SK-N-SH (cell line): Measurements from ENCODE around the gene RNF32. TPM values are rescaled to one million over a fixed set of nuclear protein-coding genes. Genes with fewer than 3 reads are reported as not detected.

Source experiments
- CTCF ChIA-PET: fragments of 300-600, 350-600 bp; formaldehyde crosslinking; extraction: SDS; loops from one replicate; lab custom pipeline; 2021; lab: Yijun Ruan, JAX
- POLR2A ChIA-PET: fragments of 350-600 bp; sonication (Branson Sonifier 250); formaldehyde crosslinking; extraction: SDS; loops from one replicate; lab custom pipeline; 2020; ENCODE audit warnings: antibody characterized with exemption, inconsistent platforms; lab: Yijun Ruan, JAX
- DNase-seq: peaks from one replicate; pipeline ENCODE4 v3.0.0; 2012
- H2AFZ ChIP-seq: fragments of 200-600 bp; sonication (generic); 2 replicates; pipeline ENCODE4 v1.8.1; 2016; ENCODE audit warnings: antibody characterized with exemption, mild to moderate bottlenecking, low read depth
- H3F3A ChIP-seq: fragments of 200-600 bp; sonication (generic); replicated peaks from 2 replicates; pipeline ENCODE3; 2016; ENCODE audit warnings: antibody characterized with exemption, mild to moderate bottlenecking; ENCODE audit not compliant: insufficient read depth
- H3K27ac ChIP-seq, 2 experiments: fragments of 200-500 bp in 1 of 2; fragments of 200-600 bp in 1 of 2; sonication (Bioruptor generic) in 1 of 2; sonication (generic), shearing (Covaris generic) in 1 of 2; 2 replicates each; pipeline versions ENCODE4 v1.5.1 to v1.6.1; 2014 to 2016; ENCODE audit warnings: low read depth in 2 of 2, inconsistent platforms in 1 of 2, low read length in 1 of 2, mild to moderate bottlenecking in 1 of 2, mixed read lengths in 1 of 2
- H3K27me3 ChIP-seq: fragments of 200-600 bp; sonication (generic), shearing (Covaris generic); 2 replicates; pipeline ENCODE4 v1.6.1; 2016; ENCODE audit warnings: mixed run types; ENCODE audit not compliant: insufficient read depth
- H3K36me3 ChIP-seq, 2 experiments: fragments of 200-500 bp in 1 of 2; fragments of 200-600 bp in 1 of 2; sonication (Bioruptor generic) in 1 of 2; sonication (generic) in 1 of 2; replicated peaks in 1 of 2; 2 replicates each; pipeline versions ENCODE3 to v1.5.1; 2014 to 2016; ENCODE audit warnings: low read length in 1 of 2, mild to moderate bottlenecking in 1 of 2; ENCODE audit not compliant: insufficient read depth in 2 of 2, control insufficient read depth in 1 of 2
- H3K4me1 ChIP-seq, 2 experiments: fragments of 200-500 bp in 1 of 2; fragments of 200-600 bp in 1 of 2; sonication (Bioruptor generic) in 1 of 2; sonication (generic), shearing (Covaris generic) in 1 of 2; 2 replicates each; pipeline versions ENCODE4 v1.5.1 to v1.6.1; 2014 to 2016; ENCODE audit warnings: low read depth in 1 of 2, low read length in 1 of 2, mixed run types in 1 of 2; ENCODE audit not compliant: insufficient read depth in 2 of 2, control insufficient read depth in 1 of 2
- H3K4me2 ChIP-seq: fragments of 200-600 bp; sonication (generic), shearing (Covaris generic); 2 replicates; pipeline ENCODE4 v1.6.1; 2017; ENCODE audit warnings: mixed run types
- H3K4me3 ChIP-seq, 2 experiments: fragments of 200-500 bp in 1 of 2; fragments of 200-600 bp in 1 of 2; sonication (Bioruptor generic) in 1 of 2; sonication (generic), shearing (Covaris generic) in 1 of 2; 2 replicates each; pipeline versions ENCODE4 v1.5.1 to v1.8.1; 2014 to 2016; ENCODE audit warnings: low read depth in 2 of 2, inconsistent platforms in 1 of 2, low read length in 1 of 2, mild to moderate bottlenecking in 1 of 2, mixed read lengths in 1 of 2, moderate library complexity in 1 of 2
- H3K79me2 ChIP-seq: fragments of 200-600 bp; sonication (generic); 2 replicates; pipeline ENCODE4 v1.8.1; 2017; ENCODE audit warnings: mild to moderate bottlenecking; ENCODE audit not compliant: insufficient read depth
- H3K9ac ChIP-seq: fragments of 200-600 bp; sonication (generic); 2 replicates; pipeline ENCODE4 v1.6.1; 2017; ENCODE audit warnings: mixed run types
- H3K9me2 ChIP-seq: fragments of 200-600 bp; sonication (generic); 2 replicates; pipeline ENCODE4 v1.6.1; 2017; ENCODE audit warnings: mixed run types
- H3K9me3 ChIP-seq: fragments of 200-600 bp; sonication (generic); 2 replicates; pipeline ENCODE4 v1.6.1; 2017; ENCODE audit warnings: mixed run types, mild to moderate bottlenecking, moderate library complexity
- H4K20me1 ChIP-seq: fragments of 200-600 bp; sonication (generic); 2 replicates; pipeline ENCODE4 v1.6.1; 2017; ENCODE audit warnings: mild to moderate bottlenecking, mixed run types; ENCODE audit not compliant: insufficient read depth
- ELF1 ChIP-seq: IDR thresholded peaks from 2 replicates; pipeline ENCODE4 v1.4.0; 2012
- EP300 ChIP-seq, 2 experiments: IDR thresholded peaks; 2 replicates each; pipeline versions ENCODE4 v1.4.0 to v1.6.1; 2012; ENCODE audit warnings: borderline replicate concordance in 1 of 2, low read depth in 1 of 2, low read length in 1 of 2
- EZH2phosphoT487 ChIP-seq: fragments of 200-600 bp; sonication (generic); IDR thresholded peaks from 2 replicates; pipeline ENCODE4 v1.6.1; 2017; ENCODE audit warnings: low read depth, mixed run types, mild to moderate bottlenecking, antibody characterized with exemption, moderate library complexity, borderline replicate concordance
- FOSL2 ChIP-seq: IDR thresholded peaks from 2 replicates; pipeline ENCODE4 v1.4.0; 2012; ENCODE audit warnings: low read depth, mild to moderate bottlenecking, moderate library complexity, borderline replicate concordance
- JUND ChIP-seq: IDR thresholded peaks from 2 replicates; pipeline ENCODE4 v1.4.0; 2012
- MEF2A ChIP-seq: IDR thresholded peaks from 2 replicates; pipeline ENCODE4 v1.4.0; 2012; ENCODE audit warnings: low read depth, borderline replicate concordance
- MXI1 ChIP-seq: IDR thresholded peaks from 2 replicates; pipeline ENCODE4 v1.6.1; 2012; ENCODE audit warnings: mild to moderate bottlenecking, low read depth, low read length, improper control_type of control experiment
- NFIC ChIP-seq: IDR thresholded peaks from 2 replicates; pipeline ENCODE4 v1.4.0; 2012; ENCODE audit warnings: borderline replicate concordance
- NRF1 ChIP-seq: IDR thresholded peaks from 2 replicates; pipeline ENCODE4 v1.6.1; 2012; ENCODE audit warnings: low read depth, mild to moderate bottlenecking, low read length
- POLR2AphosphoS5 ChIP-seq: IDR thresholded peaks from 2 replicates; pipeline ENCODE4 v1.6.1; 2012; ENCODE audit warnings: low read depth, low read length
- RCOR1 ChIP-seq: fragments of 150-350 bp; IDR thresholded peaks from 2 replicates; pipeline ENCODE4 v1.6.1; 2017; ENCODE audit warnings: antibody characterized with exemption, low read length
- RFX5 ChIP-seq: IDR thresholded peaks from 2 replicates; pipeline ENCODE4 v1.6.1; 2012; ENCODE audit warnings: mild to moderate bottlenecking, improper control_type of control experiment, low read length
- SIN3A ChIP-seq: IDR thresholded peaks from 2 replicates; pipeline ENCODE4 v1.6.1; 2012; ENCODE audit warnings: low read depth, mild to moderate bottlenecking, low read length, moderate library complexity, borderline replicate concordance
- SMC3 ChIP-seq: IDR thresholded peaks from 2 replicates; pipeline ENCODE4 v1.6.1; 2012; ENCODE audit warnings: low read depth, low read length, improper control_type of control experiment
- TCF12 ChIP-seq: IDR thresholded peaks from 2 replicates; pipeline ENCODE4 v1.4.0; 2012
- YY1 ChIP-seq: IDR thresholded peaks from 2 replicates; pipeline ENCODE4 v1.4.0; 2012; ENCODE audit warnings: low read depth, mild to moderate bottlenecking
- ZBTB33 ChIP-seq: IDR thresholded peaks from 2 replicates; pipeline ENCODE4 v1.4.0; 2012; ENCODE audit warnings: low read depth, borderline replicate concordance
- WGBS: methylation state at CpG from one replicate; pipeline ENCODE4 v1.1.6; 2017; ENCODE audit warnings: low lambda C conversion rate; 5-methylcytosine and 5-hydroxymethylcytosine counted together
- polyA plus RNA-seq, 3 experiments: library from polyadenylated mRNA; depleted of rRNA; stranded (reverse); fragments of >200 nt; gene quantifications; 2 replicates each; pipeline ENCODE4 v1.2.3, GENCODE V29; 2012
- TF ChIP-seq, protein P1 (sequence below): IDR thresholded peaks from 2 replicates; pipeline ENCODE4 v1.6.1; 2012; ENCODE audit warnings: mild to moderate bottlenecking, low read depth, low read length, moderate library complexity
- TF ChIP-seq, protein P2 (sequence below): IDR thresholded peaks from 2 replicates; pipeline ENCODE4 v1.4.0; 2012; ENCODE audit warnings: low read depth, borderline replicate concordance
- TF ChIP-seq, protein P3 (sequence below): fragments of 200-600 bp; sonication (generic); IDR thresholded peaks from 2 replicates; pipeline ENCODE4 v1.6.1; 2017; ENCODE audit warnings: antibody characterized with exemption, mild to moderate bottlenecking, moderate library complexity

The RNF32 gene
- polyA plus RNA-seq, 1 of the 3 experiments (the other 2 are of a cell fraction), result 2.3 TPM

DNA sequence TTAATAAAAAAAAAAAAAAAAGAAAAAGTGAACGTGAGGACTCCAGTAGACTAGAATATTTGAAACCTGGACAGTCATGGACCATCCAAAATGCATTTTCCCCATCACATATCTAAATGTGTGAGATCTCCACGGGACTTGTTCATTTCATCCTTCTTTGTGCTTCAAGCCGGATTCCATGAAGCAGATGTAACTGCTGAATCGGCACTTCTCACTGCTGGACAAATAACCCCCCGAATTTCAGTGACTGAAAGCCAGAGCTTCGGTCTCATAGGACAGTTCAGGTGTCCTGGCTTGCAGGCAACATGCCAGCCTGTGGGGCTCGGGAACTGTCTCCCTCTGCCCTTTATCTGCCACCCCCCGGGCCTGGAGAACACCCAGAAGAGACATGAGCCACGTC, 33.3 kb downstream of the RNF32 start:
- Histone ChIP-seq H3K79me2 (no peaks in the 10 kb centered on the region), H2AFZ (no peak overlapping the region), H3K27ac (no peak overlapping the region), H3K9me3 (no peaks in the 10 kb centered on the region), H4K20me1 (no peaks in the 10 kb centered on the region), H3K9me2 (no peaks in the 10 kb centered on the region), H3K4me2 (no peak overlapping the region), H3K4me1 (no peaks in the 10 kb centered on the region; a peak in 1 of 4 replicates), H3K4me3 (no peak overlapping the region), H3K27me3 (no peaks in the 10 kb centered on the region), H3K36me3 (peaks cover 21 to 81% of the 10 kb centered on the region in 2 experiments), H3K9ac (no peak overlapping the region)
- CTCF ChIA-PET, result interaction anchor here (2.4 kb wide), 1 partner anchor 10 kb away, joined by 7 read pairs; no protein-coding TSS in a partner anchor
- DNase-seq, result no peak
- WGBS, result 90% methylated on average over 9 of the region's 9 CpGs
- no peak for TF ChIP-seq ZBTB33
- TF ChIP-seq ELF1, result no peak
- TF ChIP-seq SIN3A, result no peak
- TF ChIP-seq EZH2phosphoT487, result no peak
- TF ChIP-seq, protein P1, sequence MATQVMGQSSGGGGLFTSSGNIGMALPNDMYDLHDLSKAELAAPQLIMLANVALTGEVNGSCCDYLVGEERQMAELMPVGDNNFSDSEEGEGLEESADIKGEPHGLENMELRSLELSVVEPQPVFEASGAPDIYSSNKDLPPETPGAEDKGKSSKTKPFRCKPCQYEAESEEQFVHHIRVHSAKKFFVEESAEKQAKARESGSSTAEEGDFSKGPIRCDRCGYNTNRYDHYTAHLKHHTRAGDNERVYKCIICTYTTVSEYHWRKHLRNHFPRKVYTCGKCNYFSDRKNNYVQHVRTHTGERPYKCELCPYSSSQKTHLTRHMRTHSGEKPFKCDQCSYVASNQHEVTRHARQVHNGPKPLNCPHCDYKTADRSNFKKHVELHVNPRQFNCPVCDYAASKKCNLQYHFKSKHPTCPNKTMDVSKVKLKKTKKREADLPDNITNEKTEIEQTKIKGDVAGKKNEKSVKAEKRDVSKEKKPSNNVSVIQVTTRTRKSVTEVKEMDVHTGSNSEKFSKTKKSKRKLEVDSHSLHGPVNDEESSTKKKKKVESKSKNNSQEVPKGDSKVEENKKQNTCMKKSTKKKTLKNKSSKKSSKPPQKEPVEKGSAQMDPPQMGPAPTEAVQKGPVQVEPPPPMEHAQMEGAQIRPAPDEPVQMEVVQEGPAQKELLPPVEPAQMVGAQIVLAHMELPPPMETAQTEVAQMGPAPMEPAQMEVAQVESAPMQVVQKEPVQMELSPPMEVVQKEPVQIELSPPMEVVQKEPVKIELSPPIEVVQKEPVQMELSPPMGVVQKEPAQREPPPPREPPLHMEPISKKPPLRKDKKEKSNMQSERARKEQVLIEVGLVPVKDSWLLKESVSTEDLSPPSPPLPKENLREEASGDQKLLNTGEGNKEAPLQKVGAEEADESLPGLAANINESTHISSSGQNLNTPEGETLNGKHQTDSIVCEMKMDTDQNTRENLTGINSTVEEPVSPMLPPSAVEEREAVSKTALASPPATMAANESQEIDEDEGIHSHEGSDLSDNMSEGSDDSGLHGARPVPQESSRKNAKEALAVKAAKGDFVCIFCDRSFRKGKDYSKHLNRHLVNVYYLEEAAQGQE, result no peak
- no peak for TF ChIP-seq MEF2A
- no peak for TF ChIP-seq NRF1
- TF ChIP-seq, protein P2, sequence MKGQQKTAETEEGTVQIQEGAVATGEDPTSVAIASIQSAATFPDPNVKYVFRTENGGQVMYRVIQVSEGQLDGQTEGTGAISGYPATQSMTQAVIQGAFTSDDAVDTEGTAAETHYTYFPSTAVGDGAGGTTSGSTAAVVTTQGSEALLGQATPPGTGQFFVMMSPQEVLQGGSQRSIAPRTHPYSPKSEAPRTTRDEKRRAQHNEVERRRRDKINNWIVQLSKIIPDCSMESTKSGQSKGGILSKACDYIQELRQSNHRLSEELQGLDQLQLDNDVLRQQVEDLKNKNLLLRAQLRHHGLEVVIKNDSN, result no peak
- no peak for TF ChIP-seq SMC3
- no peak for TF ChIP-seq RCOR1
- TF ChIP-seq, protein P3, sequence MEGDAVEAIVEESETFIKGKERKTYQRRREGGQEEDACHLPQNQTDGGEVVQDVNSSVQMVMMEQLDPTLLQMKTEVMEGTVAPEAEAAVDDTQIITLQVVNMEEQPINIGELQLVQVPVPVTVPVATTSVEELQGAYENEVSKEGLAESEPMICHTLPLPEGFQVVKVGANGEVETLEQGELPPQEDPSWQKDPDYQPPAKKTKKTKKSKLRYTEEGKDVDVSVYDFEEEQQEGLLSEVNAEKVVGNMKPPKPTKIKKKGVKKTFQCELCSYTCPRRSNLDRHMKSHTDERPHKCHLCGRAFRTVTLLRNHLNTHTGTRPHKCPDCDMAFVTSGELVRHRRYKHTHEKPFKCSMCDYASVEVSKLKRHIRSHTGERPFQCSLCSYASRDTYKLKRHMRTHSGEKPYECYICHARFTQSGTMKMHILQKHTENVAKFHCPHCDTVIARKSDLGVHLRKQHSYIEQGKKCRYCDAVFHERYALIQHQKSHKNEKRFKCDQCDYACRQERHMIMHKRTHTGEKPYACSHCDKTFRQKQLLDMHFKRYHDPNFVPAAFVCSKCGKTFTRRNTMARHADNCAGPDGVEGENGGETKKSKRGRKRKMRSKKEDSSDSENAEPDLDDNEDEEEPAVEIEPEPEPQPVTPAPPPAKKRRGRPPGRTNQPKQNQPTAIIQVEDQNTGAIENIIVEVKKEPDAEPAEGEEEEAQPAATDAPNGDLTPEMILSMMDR, result no peak
- TF ChIP-seq POLR2AphosphoS5, result no peak
- TF ChIP-seq TCF12, result no peak
- TF ChIP-seq NFIC, result no peak
- no peak for TF ChIP-seq YY1
- TF ChIP-seq FOSL2, result no peak
- no peak for TF ChIP-seq EP300 (IDR thresholded peaks at IDR 0.05; ENCODE audit: borderline replicate concordance in 1 of 2, low read depth in 1 of 2, low read length in 1 of 2)
- TF ChIP-seq MXI1, result no peak
- TF ChIP-seq JUND, result no peak
- TF ChIP-seq RFX5, result no peak
- TF ChIP-seq, all 33 proteins: peak for 0
- POLR2A ChIA-PET, result no interaction called here
- H3F3A ChIP-seq, result no peaks in the 10 kb centered on the region
